Amygdala (tissue), 56 donors: Measurements from ENCODE around the gene BMPER.

Experiments
- DNase-seq, 56 donors: peaks; one replicate each; lab custom pipeline; 2025; lab: John Stamatoyannopoulos, UW

BMPER gene

DNA sequence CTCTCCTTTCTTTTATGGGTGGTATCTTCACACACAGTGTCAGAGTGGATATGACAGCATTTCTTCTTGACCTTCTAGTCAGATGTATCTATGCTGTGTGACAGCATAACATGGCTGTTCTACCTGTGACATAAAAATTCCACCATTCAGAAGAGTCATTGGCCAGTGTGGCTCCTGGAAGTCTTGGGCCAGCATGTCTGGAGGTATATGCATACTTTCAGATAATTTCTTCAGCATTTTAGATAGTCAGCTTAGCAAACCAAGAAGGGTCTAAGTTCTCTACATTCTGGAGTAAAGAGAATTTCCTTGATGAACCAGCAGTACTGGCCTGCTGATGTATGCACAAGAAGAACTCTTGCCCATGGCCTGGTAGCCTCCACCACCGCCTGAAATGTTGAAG, 179.3 kb downstream of the BMPER start:
- DNase-seq = no peak

GRCh38 chr7:34086064-34086463, 180.7 kb downstream of the BMPER start:
- DNase-seq = no peak

- DNase-seq = no peak
These were observed 181.6 kb downstream of the BMPER start for GRCh38 chr7:34086981-34087380.

DNA sequence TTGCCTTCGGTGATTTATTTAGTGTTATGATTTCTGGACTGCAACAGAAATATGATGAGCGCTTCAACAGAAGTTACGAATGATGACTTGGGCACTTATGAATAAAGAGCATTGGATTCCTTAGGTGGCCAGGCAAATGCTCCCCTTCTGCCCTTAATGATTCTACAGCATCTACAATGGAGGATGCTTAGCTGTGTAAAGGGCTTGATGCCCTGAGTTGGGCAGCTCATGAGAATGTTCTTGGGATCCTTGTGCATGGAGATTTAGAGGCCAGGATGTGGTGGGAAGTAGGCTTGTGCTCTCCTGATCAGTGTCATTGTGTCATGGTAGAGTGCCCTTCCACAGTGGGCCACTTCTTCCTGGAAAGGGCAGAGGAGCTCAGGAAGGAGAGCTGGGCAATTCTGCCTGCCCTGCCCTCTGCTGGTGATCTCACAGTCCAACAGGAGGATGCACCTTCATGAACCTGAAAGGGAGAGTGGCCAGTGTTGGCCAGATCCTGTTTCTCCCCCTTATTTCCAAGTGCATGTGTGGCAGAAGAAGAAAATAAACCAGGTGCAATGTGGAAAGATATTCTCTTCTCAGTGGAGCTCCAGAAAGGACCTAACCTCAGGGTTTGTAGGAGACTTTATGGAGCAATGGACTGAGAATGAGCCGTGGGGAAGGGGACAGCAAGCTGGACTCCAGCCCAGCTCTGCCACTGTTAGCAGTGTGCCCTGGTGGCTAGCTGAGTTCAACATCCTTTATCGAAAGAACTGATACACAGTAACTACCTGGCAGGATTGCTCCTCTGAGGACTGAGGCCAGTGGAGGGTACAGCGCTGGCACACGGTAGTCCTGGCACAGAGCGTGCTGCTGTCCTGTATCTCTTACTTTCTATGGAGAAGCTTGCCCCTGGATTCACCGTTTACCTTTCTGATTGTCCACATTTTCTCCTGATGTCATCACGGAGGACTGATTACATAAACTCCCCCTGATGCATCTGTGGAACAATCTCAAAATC, 182.9 kb downstream of the BMPER start:
- peak in 1 of 56 donors; percentile 8 for DNase-seq

DNA sequence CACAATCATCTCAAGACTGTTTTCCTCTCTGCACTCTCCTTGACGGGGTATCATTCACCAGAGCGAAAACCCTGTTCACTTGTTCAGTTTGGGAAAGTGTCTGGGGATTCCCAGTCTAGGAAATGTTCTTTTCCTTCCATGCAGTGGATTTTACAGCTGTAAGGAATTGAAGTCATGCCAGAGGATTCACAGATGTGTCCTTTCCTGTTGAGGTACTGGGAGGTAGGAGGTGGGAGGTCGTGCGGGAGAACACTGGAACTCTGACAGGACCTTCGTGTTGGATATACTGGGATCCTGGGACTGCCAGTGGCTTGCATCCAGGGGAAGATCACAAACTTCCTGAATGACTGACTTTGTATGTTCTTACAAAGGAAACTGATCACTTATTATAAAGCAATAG, 185.5 kb downstream of the BMPER start:
- no peak for DNase-seq

- no peak for DNase-seq
These were observed 186.1 kb downstream of the BMPER start for GRCh38 chr7:34091321-34091917.

- no peak for DNase-seq
These were observed 187.9 kb downstream of the BMPER start for GRCh38 chr7:34093276-34093675.

DNA sequence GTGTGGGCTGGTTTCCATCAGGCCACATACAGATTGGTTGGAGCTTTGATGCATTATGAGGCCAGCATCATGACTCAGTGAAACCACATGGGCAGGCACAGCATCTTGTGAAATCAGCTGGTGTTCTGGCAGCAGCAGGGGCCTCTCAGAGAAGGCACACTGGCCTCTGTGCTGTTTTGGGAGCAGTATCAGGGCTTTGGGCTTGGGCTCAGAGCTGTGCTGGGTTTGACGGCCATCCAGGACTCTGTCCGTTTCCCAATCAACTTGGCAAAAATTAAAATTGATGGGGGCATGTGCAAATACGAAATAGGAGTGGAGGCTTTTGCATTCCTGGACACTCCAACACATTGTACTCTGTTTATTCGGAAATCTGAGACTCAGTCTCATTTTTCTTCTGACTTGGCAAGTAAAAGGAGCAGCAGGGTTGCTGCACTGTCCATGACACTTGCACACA, 190.9 kb downstream of the BMPER start:
- peak in 6 of 56 donors; percentile 10 to 37 (median 12) for DNase-seq

- DNase-seq = no peak
These were observed 191.4 kb downstream of the BMPER start for GRCh38 chr7:34096777-34097176.

- no peak for DNase-seq
These were observed 195.3 kb downstream of the BMPER start for GRCh38 chr7:34100661-34101060.

GRCh38 chr7:34104115-34104514, 198.8 kb downstream of the BMPER start:
- DNase-seq = no peak

- DNase-seq = no peak
These were observed 199.7 kb downstream of the BMPER start for GRCh38 chr7:34104992-34105391.

DNA sequence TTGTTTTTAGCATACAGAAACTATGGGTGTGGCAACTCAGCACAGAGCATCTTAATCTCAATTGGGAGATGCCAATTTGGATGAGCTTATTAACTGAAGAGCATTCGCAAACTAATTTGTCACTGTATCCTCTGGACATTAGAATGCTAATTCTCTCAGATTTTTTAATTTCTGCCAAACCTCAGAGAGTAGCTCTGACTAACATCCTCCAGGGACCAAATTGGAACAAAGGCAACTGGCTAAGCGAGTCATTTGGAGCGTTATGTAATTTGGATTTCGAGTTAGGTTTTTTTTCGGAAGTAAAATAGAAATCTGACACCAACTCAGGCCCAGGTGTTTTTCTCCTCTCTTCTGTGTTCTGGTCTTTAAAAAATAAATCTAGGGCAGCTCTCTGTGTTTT, 201.9 kb downstream of the BMPER start:
- no peak for DNase-seq

DNA sequence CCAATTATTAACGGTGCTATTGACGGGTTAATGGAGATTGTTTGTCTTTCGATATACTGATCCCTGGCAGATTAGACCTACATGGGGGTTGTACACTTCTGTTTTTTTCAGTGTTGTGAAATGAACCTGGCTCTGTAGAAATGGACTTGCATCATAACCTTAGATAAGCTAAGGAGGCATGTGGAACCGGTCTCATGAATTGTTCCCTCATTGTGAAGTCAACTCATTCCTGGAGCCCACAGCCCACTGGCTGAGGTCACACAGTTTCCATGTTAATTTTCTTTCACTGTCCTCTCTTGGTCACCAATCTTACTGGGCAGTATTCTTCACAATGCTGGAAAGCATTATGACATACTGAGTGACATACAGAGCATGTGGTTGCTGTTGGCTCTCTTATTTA, 202.8 kb downstream of the BMPER start:
- no peak for DNase-seq

- no peak for DNase-seq
These were observed 204.8 kb downstream of the BMPER start for GRCh38 chr7:34109936-34110780.

DNA sequence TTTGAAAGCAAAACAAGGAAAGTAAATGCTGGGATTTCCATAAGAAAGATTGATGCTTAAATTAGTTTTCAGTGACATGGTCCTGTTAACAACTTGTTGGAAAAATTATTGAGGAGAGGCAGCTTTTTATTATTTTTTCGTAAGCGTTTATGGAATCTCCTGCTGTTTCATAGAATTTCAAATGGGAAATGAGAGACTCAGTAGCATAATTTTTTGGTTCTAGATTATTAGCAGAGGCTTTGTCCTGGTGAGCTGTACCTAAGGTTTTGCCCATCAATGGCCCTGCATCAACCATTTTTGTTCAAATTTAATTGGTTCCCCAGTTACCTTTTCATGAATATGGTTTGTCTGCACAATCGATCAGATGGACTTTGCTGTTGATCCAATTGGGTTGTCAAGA, 205.7 kb downstream of the BMPER start:
- no peak for DNase-seq

DNA sequence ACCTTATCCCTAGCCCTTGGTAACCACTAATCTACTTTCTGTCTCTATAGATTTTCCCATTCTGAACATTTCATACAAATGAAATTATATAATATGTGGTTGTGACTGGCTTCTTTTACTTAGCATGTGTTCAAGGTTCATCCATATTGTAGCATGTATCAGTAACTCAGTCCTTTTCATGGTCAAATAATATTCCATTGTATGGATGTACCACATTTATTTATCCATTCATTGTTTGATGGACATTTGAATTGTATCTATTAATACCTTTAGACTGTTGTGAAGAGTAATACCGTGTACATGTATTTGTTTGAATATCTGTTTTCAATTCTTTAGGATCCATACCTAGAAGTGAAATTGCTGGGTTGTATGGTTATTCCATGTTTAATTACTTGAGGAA, 210.2 kb downstream of the BMPER start:
- no peak for DNase-seq

- no peak for DNase-seq
These were observed 212.2 kb downstream of the BMPER start for GRCh38 chr7:34117573-34117972.

- DNase-seq = no peak
These were observed 216.0 kb downstream of the BMPER start for GRCh38 chr7:34121366-34121765.

GRCh38 chr7:34123316-34123715, 218.0 kb downstream of the BMPER start:
- DNase-seq = no peak

DNA sequence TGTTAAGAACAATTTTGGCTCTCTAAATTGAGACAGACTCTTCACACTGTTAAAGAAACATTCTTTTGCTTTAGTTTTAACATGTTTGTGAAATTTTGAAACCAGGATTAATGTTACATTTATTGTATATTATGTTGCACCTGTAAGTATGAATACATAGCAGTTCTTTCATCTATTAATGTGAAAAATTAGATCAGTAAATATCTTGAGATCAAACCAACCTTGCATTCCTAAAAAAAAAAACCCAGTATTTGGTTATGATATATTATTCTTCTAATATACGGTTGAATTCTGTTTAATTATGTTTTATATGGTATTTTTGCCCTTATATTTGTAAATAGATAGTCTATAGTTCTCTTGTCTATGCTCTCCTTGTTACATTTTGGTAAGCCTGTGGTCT, 219.4 kb downstream of the BMPER start:
- no peak for DNase-seq
